GM19023 (cell line): ENCODE measurements around the gene PPFIA2.

ENCODE experiments used
- ATAC-seq: cut with Tn5 transposase; IDR thresholded peaks from one replicate; pipeline ENCODE4 v1.9.1; 2021; ENCODE audit warnings: mild to moderate bottlenecking, moderate library complexity; ENCODE audit not compliant: unreplicated experiment

PPFIA2 gene

GRCh38 chr12:81465191-81465590 is 294.0 kb downstream of the PPFIA2 start:
- no peak for ATAC-seq

GRCh38 chr12:81461163-81461562 is 298.0 kb downstream of the PPFIA2 start:
- no peak for ATAC-seq

GRCh38 chr12:81450920-81451739 is 308.0 kb downstream of the PPFIA2 start:
- ATAC-seq = no peak

- no peak for ATAC-seq
Measured at GRCh38 chr12:81441629-81442028, 317.5 kb downstream of the PPFIA2 start.

GRCh38 chr12:81440001-81440400 is 319.1 kb downstream of the PPFIA2 start:
- ATAC-seq = no peak

- ATAC-seq = no peak
Measured at GRCh38 chr12:81439344-81439743, 319.8 kb downstream of the PPFIA2 start.

GRCh38 chr12:81417056-81417455 is 342.1 kb downstream of the PPFIA2 start:
- no peak for ATAC-seq

- ATAC-seq = no peak
Measured at GRCh38 chr12:81416571-81416970, 342.6 kb downstream of the PPFIA2 start.

- no peak for ATAC-seq
Measured at GRCh38 chr12:81414441-81414840, 344.7 kb downstream of the PPFIA2 start.

GRCh38 chr12:81412940-81413339 is 346.2 kb downstream of the PPFIA2 start:
- ATAC-seq = no peak

- no peak for ATAC-seq
Measured at GRCh38 chr12:81403348-81403747, 355.8 kb downstream of the PPFIA2 start.

- no peak for ATAC-seq
Measured at GRCh38 chr12:81401241-81401640, 357.9 kb downstream of the PPFIA2 start.

GRCh38 chr12:81400024-81400423 is 359.1 kb downstream of the PPFIA2 start:
- no peak for ATAC-seq

- no peak for ATAC-seq
Measured at GRCh38 chr12:81395431-81395830, 363.7 kb downstream of the PPFIA2 start.

- no peak for ATAC-seq
Measured at GRCh38 chr12:81389550-81390099, 369.5 kb downstream of the PPFIA2 start.

GRCh38 chr12:81386101-81386500 is 373.0 kb downstream of the PPFIA2 start:
- ATAC-seq = no peak

- no peak for ATAC-seq
Measured at GRCh38 chr12:81381951-81382350, 377.2 kb downstream of the PPFIA2 start.

GRCh38 chr12:81378601-81379285 is 380.4 kb downstream of the PPFIA2 start:
- no peak for ATAC-seq

- no peak for ATAC-seq
Measured at GRCh38 chr12:81377771-81378170, 381.4 kb downstream of the PPFIA2 start.

GRCh38 chr12:81375969-81376368 is 383.2 kb downstream of the PPFIA2 start:
- no peak for ATAC-seq

GRCh38 chr12:81370456-81370855 is 388.7 kb downstream of the PPFIA2 start:
- no peak for ATAC-seq

GRCh38 chr12:81369175-81369574 is 390.0 kb downstream of the PPFIA2 start:
- ATAC-seq = no peak
